ENCODE data around the gene CABLES2. TPM values are rescaled to one million over a fixed set of nuclear protein-coding genes. Genes with fewer than 3 reads are reported as not detected.
A peak's percentile ranks its signal among the peaks of the same experiment; 100 is the strongest.

The CABLES2 gene
- total and polyA plus RNA-seq, 9 of the 15 experiments (the other 6 are each of a cell fraction or from before 2014, with no cell fraction given): 0.46 to 4.2 (median 1.6) TPM

GRCh38 chr20:62378215-62378614 lies 28.9 kb downstream of the CABLES2 start:
- 72% methylated on average over 18 of the region's 22 CpGs for WGBS (ENCODE audit: insufficient coverage, low coverage, missing lambda C conversion rate)
- Histone ChIP-seq H4K20me1 (replicated peaks; ENCODE audit: control insufficient read depth, insufficient read depth, low read length) (0 out of 2 replicates have a peak, but pooled peaks cover 3% of the 10 kb centered on the region), H3K36me3 (ENCODE audit: control insufficient read depth, insufficient read depth, low read length) (peaks cover 14% of the 10 kb centered on the region), H3K4me2 (ENCODE audit: insufficient read depth, low read length) (no peak overlapping the region), H2AFZ (ENCODE audit: low read depth, low read length) (no peak overlapping the region), H3K79me2 (ENCODE audit: control insufficient read depth, insufficient read depth, low read length) (no peaks in the 10 kb centered on the region), H3K27ac (ENCODE audit: extremely low read depth, low read depth, low read length) (no peak overlapping the region), H3K4me3 (no peak overlapping the region), H3K4me1 (replicated peaks in 1 of 2; ENCODE audit: control insufficient read depth in 2 of 2, insufficient read depth in 2 of 2, low read length in 2 of 2) (peaks cover 2 to 65% of the 10 kb centered on the region in 2 experiments; a peak in 3 of 5 replicates), H3K9ac (ENCODE audit: insufficient read depth in 1 of 2, low read depth in 2 of 2, low read length in 2 of 2) (no peak overlapping the region; a peak in 1 of 4 replicates), H3K9me3 (replicated peaks; ENCODE audit: control insufficient read depth, insufficient read depth, low read depth, low read length) (peaks cover 2% of the 10 kb centered on the region; the same call in 1 of the 2 replicates), H3K27me3 (ENCODE audit: control insufficient read depth in 2 of 2, insufficient read depth in 2 of 2, low read length in 2 of 2) (no peaks in the 10 kb centered on the region), H3K9me1 (ENCODE audit: control insufficient read depth, insufficient read depth, low read length) (no peaks in the 10 kb centered on the region)
- TF ChIP-seq POLR2G (IDR thresholded peaks at IDR 0.05; ENCODE audit: low read depth, low read length): peak; percentile 51
- no peak for TF ChIP-seq E2F1 (CRISPR knock-in tag; IDR thresholded peaks at IDR 0.05)
- in situ Hi-C loops (cut with MboI): no loop called here
- DNase-seq (ENCODE audit: extremely low read depth in 1 of 4, low spot score in 3 of 4): no peak
- intact Hi-C loops (cut with micrococcal nuclease): no loop called here
- no peak for ATAC-seq
- no peak for FAIRE-seq
- BruUV-seq (replicated peaks): no TSS peak
- POLR2A ChIA-PET: interaction anchor here (0.9 kb wide), 1 partner anchor 8 kb away, joined by 4 read pairs; the partner anchor contains the start of gene RPS21
- CTCF ChIA-PET (ENCODE audit: low intra/inter-chr PET ratio): no interaction called here

- ATAC-seq (no peak), FAIRE-seq (no peak), DNase-seq (ENCODE audit: extremely low read depth in 1 of 4, low spot score in 3 of 4) (no peak)
- Histone ChIP-seq H3K9me3 (replicated peaks; ENCODE audit: control insufficient read depth, insufficient read depth, low read depth, low read length) (peaks cover 2% of the 10 kb centered on the region; the same call in 1 of the 2 replicates), H2AFZ (ENCODE audit: low read depth, low read length) (no peak overlapping the region), H3K4me1 (replicated peaks in 1 of 2; ENCODE audit: control insufficient read depth in 2 of 2, insufficient read depth in 2 of 2, low read length in 2 of 2) (peaks cover 2 to 65% of the 10 kb centered on the region in 2 experiments; a peak in 3 of 5 replicates), H3K4me3 (no peak overlapping the region), H3K27me3 (ENCODE audit: control insufficient read depth in 2 of 2, insufficient read depth in 2 of 2, low read length in 2 of 2) (no peaks in the 10 kb centered on the region), H3K9ac (ENCODE audit: insufficient read depth in 1 of 2, low read depth in 2 of 2, low read length in 2 of 2) (peak overlapping the region in 1 of 2 experiments; percentile 71; a peak in 1 of 4 replicates), H4K20me1 (replicated peaks; ENCODE audit: control insufficient read depth, insufficient read depth, low read length) (0 out of 2 replicates have a peak, but pooled peaks cover 3% of the 10 kb centered on the region), H3K79me2 (ENCODE audit: control insufficient read depth, insufficient read depth, low read length) (no peaks in the 10 kb centered on the region), H3K27ac (ENCODE audit: extremely low read depth, low read depth, low read length) (no peak overlapping the region), H3K36me3 (ENCODE audit: control insufficient read depth, insufficient read depth, low read length) (peaks cover 14% of the 10 kb centered on the region), H3K9me1 (ENCODE audit: control insufficient read depth, insufficient read depth, low read length) (no peaks in the 10 kb centered on the region), H3K4me2 (ENCODE audit: insufficient read depth, low read length) (no peak overlapping the region)
- intact Hi-C loops (cut with micrococcal nuclease) (no loop called here), in situ Hi-C loops (cut with MboI) (no loop called here)
- WGBS (ENCODE audit: insufficient coverage, low coverage, missing lambda C conversion rate): 57% methylated on average over 11 of the region's 15 CpGs
- ChIA-PET POLR2A (interaction anchor here (0.9 kb wide), 1 partner anchor 9 kb away, joined by 4 read pairs; the partner anchor contains the start of gene RPS21), CTCF (ENCODE audit: low intra/inter-chr PET ratio) (no interaction called here)
- no TSS peak for BruUV-seq (replicated peaks)
- no peak for TF ChIP-seq ZNF318 (IDR thresholded peaks at IDR 0.05; ENCODE audit: borderline replicate concordance in 1 of 2, low read depth in 1 of 2)
Observed at GRCh38 chr20:62377615-62378178, 29.4 kb downstream of the CABLES2 start.

All from K562 (cell line).